ENCODE data around the gene CASK. TPM values are rescaled to one million over a fixed set of nuclear protein-coding genes. Genes with fewer than 3 reads are reported as not detected.

Gene CASK
- total RNA-seq, 2 experiments from 2014 or later = 39.9 to 44.6 TPM

- H3K36me3 ChIP-seq (ENCODE audit: insufficient read depth, low read length) = no peaks in the 10 kb centered on the region
- Mint-ChIP-seq H3K27ac (no peak overlapping the region), H3K9me3 (no peaks in the 10 kb centered on the region), H3K27me3 (no peaks in the 10 kb centered on the region), H3K36me3 (ENCODE audit: low read depth) (no peaks in the 10 kb centered on the region), H3K4me3 (no peak overlapping the region), H3K4me1 (ENCODE audit: low read depth) (peaks cover 77% of the 10 kb centered on the region)
- no peak for TF ChIP-seq CTCF (IDR thresholded peaks at IDR 0.05)
- POLR2A ChIA-PET = no interaction called here
- no peak for ATAC-seq (ENCODE audit: poor library complexity)
- H3K4me3 ChIP-seq (ENCODE audit: low read length) = no peak overlapping the region
- no peak overlapping the region for H3K27ac ChIP-seq (ENCODE audit: low read depth in 1 of 2, low read length in 2 of 2)
- peaks cover 9% of the 10 kb centered on the region for H3K4me1 ChIP-seq (ENCODE audit: insufficient read depth, low read length)
- H3K27me3 ChIP-seq (ENCODE audit: control insufficient read depth in 1 of 2, insufficient read depth in 2 of 2, low read length in 2 of 2) = no peaks in the 10 kb centered on the region
- no peaks in the 10 kb centered on the region for H3K9me3 ChIP-seq (ENCODE audit: control insufficient read depth in 1 of 2, insufficient read depth in 1 of 2, low read length in 2 of 2)
- DNase-seq = no peak
- intact Hi-C loops (cut with DNase I, micrococcal nuclease) = no loop called here
- CTCF ChIA-PET = no interaction called here
Observed at GRCh38 chrX:41881166-41881565, 42.2 kb downstream of the CASK start.

- Mint-ChIP-seq H3K27me3 (no peaks in the 10 kb centered on the region), H3K36me3 (ENCODE audit: low read depth) (no peaks in the 10 kb centered on the region), H3K4me1 (ENCODE audit: low read depth) (peaks cover 60% of the 10 kb centered on the region), H3K27ac (no peak overlapping the region), H3K4me3 (no peak overlapping the region), H3K9me3 (peaks cover 3% of the 10 kb centered on the region)
- Histone ChIP-seq H3K27me3 (ENCODE audit: control insufficient read depth in 1 of 2, insufficient read depth in 2 of 2, low read length in 2 of 2) (no peaks in the 10 kb centered on the region), H3K4me1 (ENCODE audit: insufficient read depth, low read length) (no peaks in the 10 kb centered on the region), H3K9me3 (ENCODE audit: control insufficient read depth in 1 of 2, insufficient read depth in 1 of 2, low read length in 2 of 2) (no peaks in the 10 kb centered on the region), H3K36me3 (ENCODE audit: insufficient read depth, low read length) (no peaks in the 10 kb centered on the region), H3K4me3 (ENCODE audit: low read length) (no peak overlapping the region), H3K27ac (ENCODE audit: low read depth in 1 of 2, low read length in 2 of 2) (no peak overlapping the region)
- TF ChIP-seq CTCF (IDR thresholded peaks at IDR 0.05) = no peak
- CTCF ChIA-PET = no interaction called here
- POLR2A ChIA-PET = no interaction called here
- intact Hi-C loops (cut with DNase I, micrococcal nuclease) = loop anchor here in 1 of 2 experiments (10.0 kb wide), 1 partner anchor 48 kb away; the partner anchor contains the start of gene CASK
- no peak for ATAC-seq (ENCODE audit: poor library complexity)
- no peak for DNase-seq
Observed at GRCh38 chrX:41877167-41877566, 46.2 kb downstream of the CASK start.

- POLR2A ChIA-PET = no interaction called here
- Mint-ChIP-seq H3K27ac (peak overlapping the region; percentile 39), H3K36me3 (ENCODE audit: low read depth) (no peaks in the 10 kb centered on the region), H3K4me1 (ENCODE audit: low read depth) (peaks cover 65% of the 10 kb centered on the region), H3K4me3 (no peak overlapping the region), H3K27me3 (no peaks in the 10 kb centered on the region), H3K9me3 (peaks cover 3% of the 10 kb centered on the region)
- H3K4me1 ChIP-seq (ENCODE audit: insufficient read depth, low read length) = peaks cover 3% of the 10 kb centered on the region
- intact Hi-C loops (cut with DNase I, micrococcal nuclease) = loop anchor here in 1 of 2 experiments (10.0 kb wide), 1 partner anchor 50 kb away; the partner anchor contains the start of gene CASK
- TF ChIP-seq CTCF (IDR thresholded peaks at IDR 0.05) = no peak
- no peaks in the 10 kb centered on the region for H3K36me3 ChIP-seq (ENCODE audit: insufficient read depth, low read length)
- H3K27me3 ChIP-seq (ENCODE audit: control insufficient read depth in 1 of 2, insufficient read depth in 2 of 2, low read length in 2 of 2) = no peaks in the 10 kb centered on the region
- DNase-seq (no peak), ATAC-seq (ENCODE audit: poor library complexity) (no peak)
- H3K4me3 ChIP-seq (ENCODE audit: low read length) = no peak overlapping the region
- H3K27ac ChIP-seq (ENCODE audit: low read depth in 1 of 2, low read length in 2 of 2) = no peak overlapping the region
- H3K9me3 ChIP-seq (ENCODE audit: control insufficient read depth in 1 of 2, insufficient read depth in 1 of 2, low read length in 2 of 2) = no peaks in the 10 kb centered on the region
- CTCF ChIA-PET = no interaction called here
Observed at GRCh38 chrX:41875142-41875541, 48.2 kb downstream of the CASK start.
